ENCODE measurements around the gene FUT1. TPM values are rescaled to one million over a fixed set of nuclear protein-coding genes. Genes with fewer than 3 reads are reported as not detected.
A peak's percentile ranks its signal among the peaks of the same experiment; 100 is the strongest.

FUT1 gene
- total and polyA plus RNA-seq, 9 of the 15 experiments (the other 6 are each of a cell fraction or from before 2014, with no cell fraction given) = 2.3 to 18.5 (median 8.8) TPM

DNA sequence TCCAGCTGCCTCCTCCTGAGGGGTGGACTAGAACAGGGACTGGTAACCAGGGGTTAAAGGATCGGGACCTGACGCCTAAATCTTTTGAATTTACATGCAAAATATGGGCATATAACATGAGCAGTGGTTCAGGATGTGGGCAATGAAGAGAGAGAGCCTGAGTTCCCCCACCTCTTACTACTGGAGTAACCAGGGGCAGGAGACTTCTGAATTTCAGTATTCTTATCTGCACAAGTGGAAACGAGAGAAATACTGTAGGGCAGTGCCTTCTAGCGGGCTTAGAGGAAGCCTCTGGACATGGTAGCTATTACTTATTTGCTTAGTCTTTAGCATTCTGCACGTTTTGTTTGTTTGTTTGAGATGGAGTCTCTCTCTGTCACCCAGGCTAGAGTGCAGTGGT is 32.1 kb upstream of the FUT1 start:
- in situ Hi-C loops (cut with MboI) (loop anchor here (5.0 kb wide), 1 partner anchor 137 kb away; the partner anchor contains the start of gene CA11), intact Hi-C loops (cut with micrococcal nuclease) (loop anchor here (1.0 to 10.0 kb wide), 4 partner anchors 109 to 440 kb away; partner anchors contain the start of gene CA11)
- Histone ChIP-seq H3K36me3 (ENCODE audit: control insufficient read depth, insufficient read depth, low read length) (no peaks in the 10 kb centered on the region), H3K79me2 (ENCODE audit: control insufficient read depth, insufficient read depth, low read length) (no peaks in the 10 kb centered on the region), H3K9ac (ENCODE audit: insufficient read depth in 1 of 2, low read depth in 2 of 2, low read length in 2 of 2) (peak overlapping the region; percentile 10 to 38; a peak in 2 of 4 replicates), H3K9me1 (ENCODE audit: control insufficient read depth, insufficient read depth, low read length) (no peaks in the 10 kb centered on the region), H3K9me3 (replicated peaks; ENCODE audit: control insufficient read depth, insufficient read depth, low read depth, low read length) (no peaks in the 10 kb centered on the region), H3K4me3 (no peak overlapping the region), H3K27me3 (ENCODE audit: control insufficient read depth in 2 of 2, insufficient read depth in 2 of 2, low read length in 2 of 2) (no peaks in the 10 kb centered on the region), H4K20me1 (replicated peaks; ENCODE audit: control insufficient read depth, insufficient read depth, low read length) (no peaks in the 10 kb centered on the region), H3K4me1 (replicated peaks in 1 of 2; ENCODE audit: control insufficient read depth in 2 of 2, insufficient read depth in 2 of 2, low read length in 2 of 2) (peaks cover 24 to 34% of the 10 kb centered on the region in 2 experiments), H3K27ac (ENCODE audit: extremely low read depth, low read depth, low read length) (no peak overlapping the region; the same call in 2 of the 3 replicates), H2AFZ (ENCODE audit: low read depth, low read length) (peak overlapping the region; percentile 79), H3K4me2 (ENCODE audit: insufficient read depth, low read length) (peak overlapping the region; percentile 27; the same call in 1 of the 2 replicates)
- CTCF ChIA-PET (ENCODE audit: low intra/inter-chr PET ratio) = interaction anchor here (0.6 to 2.0 kb wide), 4 partner anchors 109 to 138 kb away, joined by 5 to 16 read pairs (median 6); partner anchors contain the start of gene CA11
- DNase-seq (ENCODE audit: extremely low read depth in 1 of 4, low spot score in 3 of 4) (peak; percentile 10 to 78 (median 35)), FAIRE-seq (peak; percentile 59), ATAC-seq (peak; percentile 82)
- POLR2A ChIA-PET = interaction anchor here (0.7 to 2.5 kb wide), 11 partner anchors 11 to 182 kb away, joined by 3 to 7 read pairs (median 4); partner anchors contain the start of genes FAM83E, IZUMO1, PPP1R15A and RPL18
- no TSS peak for BruUV-seq (replicated peaks)
- WGBS (ENCODE audit: insufficient coverage, low coverage, missing lambda C conversion rate) = 20% methylated on average over 5 of the region's 5 CpGs
- TF ChIP-seq ADNP (tag; IDR thresholded peaks at IDR 0.05) (no peak), CBX1 (IDR thresholded peaks at IDR 0.05; ENCODE audit: low read depth) (no peak), CHD1 (IDR thresholded peaks at IDR 0.05; ENCODE audit: low read length) (no peak), NCOA6 (IDR thresholded peaks at IDR 0.05) (no peak), ZFP30 (CRISPR knock-in tag; IDR thresholded peaks at IDR 0.05; ENCODE audit: borderline replicate concordance) (no peak), TARDBP (IDR thresholded peaks at IDR 0.05) (no peak), ZEB2 (IDR thresholded peaks at IDR 0.05) (0 out of 2 replicates have a peak, but pooled peaks have one; percentile 27), CBX2 (IDR thresholded peaks at IDR 0.05; ENCODE audit: insufficient read depth, low read length, poor library complexity, severe bottlenecking) (no peak), SLC30A9 (CRISPR knock-in tag; IDR thresholded peaks at IDR 0.05) (no peak), RB1 (IDR thresholded peaks at IDR 0.05; ENCODE audit: low read depth) (no peak), MYC (IDR thresholded peaks at IDR 0.05; ENCODE audit: low read depth, low read length) (peak; percentile 48; the same call in 1 of the 2 replicates), MYC (CRISPR knock-in tag; IDR thresholded peaks at IDR 0.05; ENCODE audit: borderline replicate concordance, low read depth) (no peak), CHCHD3 (CRISPR knock-in tag; IDR thresholded peaks at IDR 0.05) (no peak), ZSCAN32 (CRISPR knock-in tag; IDR thresholded peaks at IDR 0.05) (no peak), MTF1 (CRISPR knock-in tag; IDR thresholded peaks at IDR 0.05; ENCODE audit: borderline replicate concordance) (no peak), KDM1A (IDR thresholded peaks at IDR 0.05) (no peak), EP300 (IDR thresholded peaks at IDR 0.05; ENCODE audit: low read length) (peak; percentile 36; the same call in 1 of the 2 replicates), FUS (optimal IDR thresholded peaks at IDR 0.05; ENCODE audit: low read depth, low read length) (no peak), ELF4 (CRISPR knock-in tag; IDR thresholded peaks at IDR 0.05) (no peak), BHLHE40 (IDR thresholded peaks at IDR 0.05; ENCODE audit: low read length) (peak; percentile 71), EGR1 (conservative IDR thresholded peaks at IDR 0.05) (no peak)
- TF ChIP-seq, protein P1, sequence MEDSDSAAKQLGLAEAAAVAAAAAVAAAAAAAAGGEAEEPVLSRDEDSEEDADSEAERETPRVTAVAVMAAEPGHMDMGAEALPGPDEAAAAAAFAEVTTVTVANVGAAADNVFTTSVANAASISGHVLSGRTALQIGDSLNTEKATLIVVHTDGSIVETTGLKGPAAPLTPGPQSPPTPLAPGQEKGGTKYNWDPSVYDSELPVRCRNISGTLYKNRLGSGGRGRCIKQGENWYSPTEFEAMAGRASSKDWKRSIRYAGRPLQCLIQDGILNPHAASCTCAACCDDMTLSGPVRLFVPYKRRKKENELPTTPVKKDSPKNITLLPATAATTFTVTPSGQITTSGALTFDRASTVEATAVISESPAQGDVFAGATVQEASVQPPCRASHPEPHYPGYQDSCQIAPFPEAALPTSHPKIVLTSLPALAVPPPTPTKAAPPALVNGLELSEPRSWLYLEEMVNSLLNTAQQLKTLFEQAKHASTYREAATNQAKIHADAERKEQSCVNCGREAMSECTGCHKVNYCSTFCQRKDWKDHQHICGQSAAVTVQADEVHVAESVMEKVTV (CRISPR knock-in tag; IDR thresholded peaks at IDR 0.05) = peak; percentile 94
- TF ChIP-seq, protein P2, sequence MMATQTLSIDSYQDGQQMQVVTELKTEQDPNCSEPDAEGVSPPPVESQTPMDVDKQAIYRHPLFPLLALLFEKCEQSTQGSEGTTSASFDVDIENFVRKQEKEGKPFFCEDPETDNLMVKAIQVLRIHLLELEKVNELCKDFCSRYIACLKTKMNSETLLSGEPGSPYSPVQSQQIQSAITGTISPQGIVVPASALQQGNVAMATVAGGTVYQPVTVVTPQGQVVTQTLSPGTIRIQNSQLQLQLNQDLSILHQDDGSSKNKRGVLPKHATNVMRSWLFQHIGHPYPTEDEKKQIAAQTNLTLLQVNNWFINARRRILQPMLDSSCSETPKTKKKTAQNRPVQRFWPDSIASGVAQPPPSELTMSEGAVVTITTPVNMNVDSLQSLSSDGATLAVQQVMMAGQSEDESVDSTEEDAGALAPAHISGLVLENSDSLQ (IDR thresholded peaks at IDR 0.05) = no peak

Measured in K562 (cell line).